GM23338 (cell line): Measurements from ENCODE around the gene PGC. TPM values are rescaled to one million over a fixed set of nuclear protein-coding genes. Genes with fewer than 3 reads are reported as not detected.

Source experiments
- ATAC-seq: fragments of 200-7000 bp; cut with Tn5 transposase; 3 replicates; pipeline ENCODE4 v1.9.1; 2020
- DNase-seq: peaks from one replicate; pipeline ENCODE4 v3.0.0-alpha.2; 2015; ENCODE audit warnings: low spot score
- H2AFZ ChIP-seq: fragments of 200-600 bp; sonication (generic); 2 replicates; pipeline ENCODE4 v1.8.0; 2016; ENCODE audit warnings: antibody characterized with exemption, mild to moderate bottlenecking, moderate library complexity
- H3F3A ChIP-seq: fragments of 200-600 bp; sonication (generic); replicated peaks from 2 replicates; pipeline ENCODE4 v1.8.0; 2017; ENCODE audit warnings: antibody characterized with exemption, mixed run types, low read depth
- H3K27ac ChIP-seq: fragments of 200-600 bp; sonication (generic); 2 replicates; pipeline ENCODE4 v1.6.1; 2016; ENCODE audit warnings: low read depth
- H3K27me3 ChIP-seq: fragments of 200-600 bp; sonication (generic); 2 replicates; pipeline ENCODE4 v1.8.0; 2016; ENCODE audit warnings: mild to moderate bottlenecking, mixed run types, moderate library complexity; ENCODE audit not compliant: insufficient read depth
- H3K36me3 ChIP-seq: fragments of 200-600 bp; sonication (generic); 2 replicates; pipeline ENCODE4 v1.8.0; 2016; ENCODE audit warnings: mild to moderate bottlenecking; ENCODE audit not compliant: insufficient read depth
- H3K4me1 ChIP-seq: fragments of 200-600 bp; sonication (generic); 2 replicates; pipeline ENCODE4 v1.8.0; 2016; ENCODE audit warnings: mild to moderate bottlenecking, moderate library complexity; ENCODE audit not compliant: insufficient read depth
- H3K4me2 ChIP-seq: fragments of 200-600 bp; sonication (generic); 2 replicates; pipeline ENCODE4 v1.7.1; 2017; ENCODE audit warnings: mixed run types
- H3K4me3 ChIP-seq: fragments of 200-600 bp; sonication (generic); 2 replicates; pipeline ENCODE4 v1.6.1; 2016; ENCODE audit warnings: mixed run types
- H3K79me2 ChIP-seq: fragments of 200-600 bp; sonication (generic); replicated peaks from 2 replicates; pipeline ENCODE4 v1.8.0; 2017; ENCODE audit warnings: mild to moderate bottlenecking; ENCODE audit not compliant: insufficient read depth
- H3K9me2 ChIP-seq: fragments of 200-600 bp; sonication (generic); 2 replicates; pipeline ENCODE4 v1.8.0; 2017; ENCODE audit not compliant: insufficient read depth
- H4K20me1 ChIP-seq: fragments of 200-600 bp; sonication (generic); replicated peaks from 2 replicates; pipeline ENCODE4 v1.8.0; 2017; ENCODE audit warnings: mild to moderate bottlenecking; ENCODE audit not compliant: insufficient read depth
- H3K27ac Mint-ChIP-seq: 2 replicates; pipeline ENCODE4 v1.8.0; 2020; ENCODE audit warnings: inconsistent platforms, mild to moderate bottlenecking, moderate library complexity, mixed read lengths
- H3K27me3 Mint-ChIP-seq: 3 replicates; pipeline ENCODE4 v1.8.0; 2022; ENCODE audit warnings: low read depth, mild to moderate bottlenecking, moderate library complexity, mixed read lengths, inconsistent platforms; ENCODE audit not compliant: insufficient read depth, poor library complexity
- H3K36me3 Mint-ChIP-seq: 3 replicates; pipeline ENCODE4 v1.8.0; 2021; ENCODE audit warnings: low read depth, mild to moderate bottlenecking, inconsistent platforms, moderate library complexity, mixed read lengths
- H3K4me1 Mint-ChIP-seq: 3 replicates; pipeline ENCODE4 v1.8.0; 2020; ENCODE audit warnings: mild to moderate bottlenecking, inconsistent platforms, mixed read lengths
- H3K4me3 Mint-ChIP-seq: 3 replicates; pipeline ENCODE4 v1.8.0; 2021; ENCODE audit warnings: moderate library complexity, mild to moderate bottlenecking, inconsistent platforms, mixed read lengths
- H3K9me3 Mint-ChIP-seq: 3 replicates; pipeline ENCODE4 v1.8.0; 2020; ENCODE audit warnings: moderate library complexity, mild to moderate bottlenecking, inconsistent platforms, mixed read lengths
- CREB1 ChIP-seq: fragments of 250-450 bp; sonication (Bioruptor Pico); IDR thresholded peaks from 2 replicates; pipeline ENCODE4 v1.5.0; 2020; ENCODE audit warnings: low read depth, mild to moderate bottlenecking, moderate library complexity
- CTCF ChIP-seq, 2 experiments: fragments of 200-600 bp in 1 of 2; sonication (generic) in 1 of 2; conservative IDR thresholded peaks; 2 replicates each; pipeline versions ENCODE4 v1.5.1 to v1.6.1; 2016 to 2017; ENCODE audit warnings: antibody characterized with exemption in 2 of 2, low read depth in 2 of 2, mild to moderate bottlenecking in 2 of 2, moderate library complexity in 1 of 2
- ETS1 ChIP-seq: IDR thresholded peaks from 2 replicates; pipeline ENCODE4 v1.6.1; 2016; ENCODE audit warnings: antibody characterized with exemption
- NANOG ChIP-seq: IDR thresholded peaks from 2 replicates; pipeline ENCODE4 v1.6.1; 2016; ENCODE audit warnings: antibody characterized with exemption, borderline replicate concordance
- POLR2AphosphoS5 ChIP-seq: IDR thresholded peaks from 2 replicates; pipeline ENCODE4 v1.6.1; 2016; ENCODE audit warnings: antibody characterized with exemption, low read depth
- REST ChIP-seq: IDR thresholded peaks from one replicate; pipeline ENCODE4 v1.6.1; 2018; ENCODE audit warnings: antibody characterized with exemption; ENCODE audit not compliant: unreplicated experiment
- STAT1 ChIP-seq: IDR thresholded peaks from one replicate; pipeline ENCODE4 v1.6.1; 2016; ENCODE audit warnings: antibody characterized with exemption; ENCODE audit not compliant: unreplicated experiment
- ZNF114 ChIP-seq: fragments of 250-450 bp; sonication (Bioruptor Pico); IDR thresholded peaks from 2 replicates; pipeline ENCODE4 v1.5.0; 2020; ENCODE audit warnings: mild to moderate bottlenecking, moderate library complexity
- polyA plus RNA-seq: library from polyadenylated mRNA; unstranded; fragments of >200 nt; fragmentation: Nextera tagmentation; extraction: Ambion mirVana; gene quantifications from 2 replicates; pipeline ENCODE4 v1.2.1, GENCODE V29; 2016
- total RNA-seq: library from RNA; depleted of rRNA; stranded (reverse); fragments of >200 nt; shearing (Covaris generic); gene quantifications from 2 replicates; pipeline ENCODE4 v1.2.3, GENCODE V29; 2014

PGC gene
- total and polyA plus RNA-seq, 2 experiments from 2014 or later = not detected

GRCh38 chr6:41733707-41734665 is 13.2 kb downstream of the PGC start:
- Histone ChIP-seq H3K4me1 (peaks cover 30% of the 10 kb centered on the region), H3K79me2 (no peaks in the 10 kb centered on the region), H3K4me3 (peak overlapping the region; percentile 80), H3K27me3 (peaks cover 18% of the 10 kb centered on the region), H3F3A (peaks cover 14% of the 10 kb centered on the region), H3K27ac (no peak overlapping the region), H2AFZ (peak overlapping the region; percentile 96), H3K36me3 (no peaks in the 10 kb centered on the region), H3K4me2 (peak overlapping the region; percentile 95), H3K9me2 (no peaks in the 10 kb centered on the region), H4K20me1 (no peaks in the 10 kb centered on the region)
- no peak for TF ChIP-seq CREB1 (CRISPR knock-in tag)
- no peak for TF ChIP-seq REST
- TF ChIP-seq NANOG = no peak
- no peak for TF ChIP-seq ZNF114 (CRISPR knock-in tag)
- TF ChIP-seq CTCF (conservative IDR thresholded peaks at IDR 0.05; ENCODE audit: low read depth in 2 of 2) = no peak
- TF ChIP-seq ETS1 = 0 out of 2 replicates have a peak, but pooled peaks have one; percentile 18
- no peak for TF ChIP-seq STAT1
- TF ChIP-seq POLR2AphosphoS5 = peak; percentile 25; the same call in 1 of the 2 replicates
- Mint-ChIP-seq H3K4me3 (peak overlapping the region; percentile 86), H3K27ac (no peak overlapping the region), H3K9me3 (no peaks in the 10 kb centered on the region), H3K4me1 (peaks cover 45% of the 10 kb centered on the region), H3K36me3 (no peaks in the 10 kb centered on the region), H3K27me3 (peaks cover 21% of the 10 kb centered on the region)
- peak; percentile 86 for DNase-seq
- ATAC-seq = peak; percentile 70
